NCI-H524 treated with DMSO at 0.1 percent for 48 hours (cell line): Measurements from ENCODE around the gene ADAMTS14.
"Not testable (repeated sequence)": the region's sequence is repeated elsewhere in the genome, so short reads cannot be mapped to it uniquely, and the experiment has no call there.

ENCODE experiments used
- DNase-seq: peaks from one replicate; lab custom pipeline; 2025; lab: John Stamatoyannopoulos, UW

The ADAMTS14 gene, protein sequence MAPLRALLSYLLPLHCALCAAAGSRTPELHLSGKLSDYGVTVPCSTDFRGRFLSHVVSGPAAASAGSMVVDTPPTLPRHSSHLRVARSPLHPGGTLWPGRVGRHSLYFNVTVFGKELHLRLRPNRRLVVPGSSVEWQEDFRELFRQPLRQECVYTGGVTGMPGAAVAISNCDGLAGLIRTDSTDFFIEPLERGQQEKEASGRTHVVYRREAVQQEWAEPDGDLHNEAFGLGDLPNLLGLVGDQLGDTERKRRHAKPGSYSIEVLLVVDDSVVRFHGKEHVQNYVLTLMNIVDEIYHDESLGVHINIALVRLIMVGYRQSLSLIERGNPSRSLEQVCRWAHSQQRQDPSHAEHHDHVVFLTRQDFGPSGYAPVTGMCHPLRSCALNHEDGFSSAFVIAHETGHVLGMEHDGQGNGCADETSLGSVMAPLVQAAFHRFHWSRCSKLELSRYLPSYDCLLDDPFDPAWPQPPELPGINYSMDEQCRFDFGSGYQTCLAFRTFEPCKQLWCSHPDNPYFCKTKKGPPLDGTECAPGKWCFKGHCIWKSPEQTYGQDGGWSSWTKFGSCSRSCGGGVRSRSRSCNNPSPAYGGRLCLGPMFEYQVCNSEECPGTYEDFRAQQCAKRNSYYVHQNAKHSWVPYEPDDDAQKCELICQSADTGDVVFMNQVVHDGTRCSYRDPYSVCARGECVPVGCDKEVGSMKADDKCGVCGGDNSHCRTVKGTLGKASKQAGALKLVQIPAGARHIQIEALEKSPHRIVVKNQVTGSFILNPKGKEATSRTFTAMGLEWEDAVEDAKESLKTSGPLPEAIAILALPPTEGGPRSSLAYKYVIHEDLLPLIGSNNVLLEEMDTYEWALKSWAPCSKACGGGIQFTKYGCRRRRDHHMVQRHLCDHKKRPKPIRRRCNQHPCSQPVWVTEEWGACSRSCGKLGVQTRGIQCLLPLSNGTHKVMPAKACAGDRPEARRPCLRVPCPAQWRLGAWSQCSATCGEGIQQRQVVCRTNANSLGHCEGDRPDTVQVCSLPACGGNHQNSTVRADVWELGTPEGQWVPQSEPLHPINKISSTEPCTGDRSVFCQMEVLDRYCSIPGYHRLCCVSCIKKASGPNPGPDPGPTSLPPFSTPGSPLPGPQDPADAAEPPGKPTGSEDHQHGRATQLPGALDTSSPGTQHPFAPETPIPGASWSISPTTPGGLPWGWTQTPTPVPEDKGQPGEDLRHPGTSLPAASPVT

DNA sequence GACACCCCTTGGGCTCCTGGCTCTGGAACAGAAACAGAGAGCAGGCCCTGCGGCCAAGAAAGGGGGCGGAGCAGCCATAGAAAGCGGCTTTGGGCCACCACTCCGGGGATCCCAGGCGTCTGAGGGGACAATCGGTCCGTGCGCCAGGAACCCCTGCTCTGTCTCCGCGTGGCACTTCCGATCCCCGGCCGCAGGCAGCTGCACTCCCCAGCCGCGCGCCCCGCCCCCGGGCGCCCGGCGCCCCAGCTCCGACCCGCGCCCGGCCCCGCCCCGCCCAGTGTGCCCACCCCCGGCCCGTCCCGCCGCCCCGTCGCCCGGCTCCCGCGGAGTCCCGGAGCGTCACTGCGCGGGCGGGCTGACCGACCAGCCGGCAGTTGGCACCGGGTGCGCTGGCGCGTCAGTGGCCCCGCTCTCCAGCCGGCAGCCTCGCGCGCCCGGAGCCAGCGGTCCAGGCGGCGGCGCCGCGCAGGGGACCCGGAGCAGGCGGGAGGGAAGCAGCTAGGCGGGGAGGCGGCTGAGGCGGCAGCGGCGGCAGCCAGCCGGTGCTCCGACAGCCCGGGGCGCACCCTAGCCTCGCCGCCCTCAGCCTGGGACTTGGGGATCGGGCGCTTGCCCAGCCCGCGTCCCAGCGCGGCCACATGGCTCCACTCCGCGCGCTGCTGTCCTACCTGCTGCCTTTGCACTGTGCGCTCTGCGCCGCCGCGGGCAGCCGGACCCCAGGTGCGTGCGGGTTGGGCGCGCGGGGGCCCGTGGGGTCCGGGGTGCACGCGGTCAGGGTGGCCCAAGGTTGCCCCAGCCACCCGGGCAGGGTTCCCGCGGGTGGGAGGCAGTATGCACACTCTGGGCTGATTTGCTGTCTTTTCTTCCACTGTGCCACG lies at the start of gene ADAMTS14:
Gene ADAMTS14, plus strand, starts transcription at position 342 of the 878 bp plus-strand sequence. Its CDS starts 297 bp downstream, at position 639.
- DNase-seq = no peak

DNA sequence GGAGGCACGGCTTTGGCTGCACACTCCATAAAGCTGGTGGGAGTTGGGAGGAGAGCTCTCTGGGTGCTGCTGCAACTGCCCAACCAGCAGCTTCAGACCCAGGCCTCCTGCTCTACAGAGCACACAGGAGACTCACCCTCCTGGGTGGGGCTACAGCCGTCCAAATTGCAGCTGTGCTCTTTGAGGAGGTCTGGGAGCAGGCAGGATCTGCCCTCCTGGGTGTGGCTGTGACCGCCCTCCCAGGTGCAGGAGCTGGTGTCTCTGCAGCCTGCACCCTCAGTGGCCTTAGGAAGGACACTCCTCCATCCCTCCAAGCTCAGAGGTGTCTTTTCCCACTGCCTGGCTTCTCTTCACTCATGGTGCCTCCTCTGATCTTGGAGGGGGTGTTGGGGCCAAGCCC lies 49.8 kb upstream of the ADAMTS14 start:
- DNase-seq = no peak

DNA sequence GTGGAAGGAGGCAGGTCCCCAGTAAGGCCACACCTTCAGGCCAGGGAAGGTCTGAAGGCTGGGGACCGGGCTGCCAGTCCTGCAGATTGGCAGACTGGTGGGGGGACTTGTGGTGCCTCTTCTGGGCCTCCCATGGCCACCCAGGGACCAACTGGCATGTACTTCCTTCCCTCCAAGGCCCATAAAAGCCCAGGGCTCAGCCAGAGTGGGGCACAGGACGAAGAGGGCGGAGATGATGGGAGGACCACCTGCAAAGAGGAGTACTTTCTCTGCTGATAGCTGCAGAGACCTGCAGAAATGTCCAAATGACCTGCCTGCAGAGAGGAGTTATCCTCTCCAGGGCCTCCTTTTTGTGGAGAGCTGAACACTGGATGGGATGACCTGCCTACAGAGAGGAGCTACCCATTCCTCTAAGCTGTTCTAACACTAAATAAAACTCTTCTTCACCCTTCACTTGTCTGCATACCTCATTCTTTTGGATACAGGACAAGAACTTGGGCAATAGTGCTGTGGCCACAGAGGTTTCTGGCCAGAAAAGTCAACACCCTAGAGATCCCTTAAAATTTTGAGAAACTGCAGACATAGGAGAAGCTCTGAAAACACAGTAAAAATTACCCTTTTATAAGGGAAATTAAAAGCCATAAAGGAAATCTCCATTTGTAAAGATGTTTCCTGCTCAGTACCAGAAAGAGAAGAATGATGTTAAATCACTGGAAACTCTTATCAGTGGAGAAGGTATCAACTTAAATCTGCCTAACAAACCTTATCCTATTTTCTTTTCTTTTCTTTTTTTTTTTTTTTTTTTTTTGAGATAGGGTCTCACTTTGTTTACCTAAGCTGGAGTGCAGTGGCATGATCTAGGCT lies 49.1 kb upstream of the ADAMTS14 start:
- no peak for DNase-seq

DNA sequence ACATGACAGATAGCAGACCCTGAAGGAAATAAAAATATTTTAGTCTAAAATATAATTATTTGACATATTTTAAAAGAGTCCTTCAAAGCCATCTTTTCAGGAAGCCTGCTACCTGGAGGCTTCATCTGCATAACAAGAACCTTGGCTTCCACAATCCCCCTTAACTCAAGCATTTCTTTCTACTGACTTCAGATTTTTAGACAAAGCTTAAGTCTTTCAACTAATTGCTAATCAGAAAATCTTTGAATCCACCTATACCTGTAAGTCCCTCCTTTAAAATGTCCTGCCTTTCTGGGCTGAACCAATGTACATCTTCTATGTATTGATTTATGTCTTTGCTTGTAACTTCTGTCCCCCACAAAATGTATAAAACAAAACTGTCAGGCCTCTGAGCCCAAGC lies 46.2 kb upstream of the ADAMTS14 start:
- no peak for DNase-seq

DNA sequence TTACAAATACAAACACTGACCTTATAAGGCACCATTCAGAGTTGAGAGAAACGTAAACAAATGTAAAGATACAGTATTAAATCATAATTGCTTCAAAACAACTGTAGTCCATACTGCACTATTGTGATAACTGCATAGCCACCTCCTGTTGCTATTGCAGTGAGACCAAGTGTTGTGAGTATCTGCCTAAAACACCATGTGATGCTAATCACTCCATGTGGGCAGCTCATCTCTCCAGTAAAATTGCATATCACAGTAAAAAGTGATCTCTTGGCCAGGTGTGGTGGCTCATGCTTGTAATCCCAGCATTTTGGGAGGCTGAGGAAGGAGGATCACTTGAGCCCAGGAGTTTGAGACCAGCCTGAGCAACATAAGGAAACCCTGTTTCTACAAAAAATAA lies 43.0 kb upstream of the ADAMTS14 start:
- DNase-seq = no peak

DNA sequence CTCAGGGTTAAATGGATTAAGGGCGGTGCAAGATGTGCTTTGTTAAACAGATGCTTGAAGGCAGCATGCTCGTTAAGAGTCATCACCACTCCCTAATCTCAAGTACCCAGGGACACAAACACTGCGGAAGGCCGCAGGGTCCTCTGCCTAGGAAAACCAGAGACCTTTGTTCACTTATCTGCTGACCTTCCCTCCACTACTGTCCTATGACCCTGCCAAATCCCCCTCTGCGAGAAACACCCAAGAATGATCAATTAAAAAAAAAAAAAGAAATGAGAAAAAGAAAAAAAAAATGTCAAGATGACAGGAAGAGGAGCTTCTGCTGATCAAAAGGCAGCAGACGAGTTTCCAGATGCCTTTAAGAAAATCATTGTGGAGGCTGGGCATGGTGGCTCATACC lies 40.6 kb upstream of the ADAMTS14 start:
- not testable (repeated sequence) for DNase-seq

DNA sequence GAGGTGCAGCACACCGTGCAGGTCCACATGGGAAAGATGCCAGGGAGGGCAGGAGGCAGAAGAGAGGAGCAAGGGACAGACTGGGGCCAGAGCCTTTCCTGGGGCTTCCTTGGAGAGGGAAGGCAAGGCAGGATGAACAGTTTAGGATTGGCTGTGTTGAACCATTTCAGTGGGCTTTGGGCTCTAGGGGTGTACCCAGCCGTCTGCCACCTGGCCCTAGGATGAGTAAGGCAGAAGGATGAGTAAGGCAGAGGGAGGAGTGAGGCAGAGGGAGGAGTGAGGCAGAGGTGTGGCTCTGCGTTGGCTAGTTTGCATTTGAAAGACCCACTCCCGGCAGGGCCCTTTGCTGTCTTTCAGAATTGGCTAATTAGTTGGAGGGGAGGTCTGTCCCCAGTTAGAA lies 38.3 kb upstream of the ADAMTS14 start:
- no peak for DNase-seq

DNA sequence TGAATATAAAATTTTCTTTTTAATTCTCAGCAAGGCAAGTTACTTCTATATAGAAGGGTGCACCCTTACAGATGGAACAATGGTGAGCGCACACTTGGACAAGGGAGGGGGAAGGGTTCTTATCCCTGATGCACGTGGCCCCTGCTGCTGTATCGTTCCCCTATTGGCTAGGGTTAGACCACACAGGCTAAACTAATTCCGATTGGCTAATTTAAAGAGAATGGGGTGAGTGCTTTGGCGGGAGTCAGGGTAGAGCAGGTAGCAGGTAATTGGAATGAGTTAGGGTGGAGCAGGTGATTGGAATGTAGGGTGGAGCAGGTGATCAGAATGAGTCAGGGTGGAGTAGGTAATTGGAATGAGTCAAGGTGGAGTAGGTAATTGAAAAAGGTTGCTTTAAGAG lies 37.8 kb upstream of the ADAMTS14 start:
- DNase-seq = not testable (repeated sequence)

DNA sequence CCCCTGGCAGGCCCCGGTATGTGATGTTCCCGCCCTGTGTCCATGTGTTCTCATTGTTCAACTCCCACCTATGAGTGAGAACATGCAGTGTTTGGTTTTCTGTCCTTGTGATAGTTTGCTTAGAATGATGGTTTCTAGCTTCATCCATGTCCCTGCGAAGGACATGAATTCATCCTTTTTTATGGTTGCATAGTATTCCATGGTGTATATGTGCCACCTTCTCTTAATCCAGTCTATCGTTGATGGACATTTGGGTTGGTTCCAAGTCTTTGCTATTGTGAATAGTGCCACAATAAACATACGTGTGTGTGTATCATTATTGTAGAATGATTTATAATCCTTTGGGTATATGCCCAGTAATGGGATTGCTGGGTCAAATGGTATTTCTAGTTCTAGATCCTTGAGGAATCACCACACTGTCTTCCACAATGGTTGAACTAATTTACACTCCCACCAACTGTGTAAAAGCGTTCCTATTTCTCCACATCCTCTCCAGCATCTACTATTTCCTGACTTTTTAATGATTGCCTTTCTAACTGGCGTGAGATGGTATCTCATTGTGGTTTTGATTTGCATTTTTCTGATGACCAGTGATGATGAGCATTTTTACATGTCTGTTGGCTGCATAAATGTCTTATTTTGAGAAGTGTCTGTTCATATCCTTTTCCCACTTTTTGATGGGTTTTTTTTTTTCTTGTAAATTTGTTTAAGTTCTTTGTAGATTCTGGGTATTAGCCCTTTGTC lies 32.5 kb upstream of the ADAMTS14 start:
- DNase-seq = not testable (repeated sequence)

DNA sequence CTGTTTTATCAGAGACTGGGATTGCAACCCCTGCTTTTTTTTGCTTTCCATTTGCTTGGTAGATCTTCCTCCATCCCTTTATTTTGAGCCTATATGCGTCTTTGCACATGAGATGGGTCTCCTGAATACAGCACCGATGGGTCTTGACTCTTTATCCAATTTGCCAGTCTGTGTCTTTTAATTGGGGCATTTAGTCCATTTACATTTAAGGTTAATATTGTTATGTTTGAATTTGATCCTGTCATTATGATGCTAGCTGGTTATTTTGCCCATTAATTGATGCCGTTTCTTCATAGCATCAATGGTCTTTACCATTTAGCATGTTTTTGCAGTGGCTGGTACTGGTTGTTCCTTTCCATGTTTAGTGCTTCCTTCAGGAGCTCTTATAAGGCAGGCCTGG lies 29.0 kb upstream of the ADAMTS14 start:
- DNase-seq = not testable (repeated sequence)

DNA sequence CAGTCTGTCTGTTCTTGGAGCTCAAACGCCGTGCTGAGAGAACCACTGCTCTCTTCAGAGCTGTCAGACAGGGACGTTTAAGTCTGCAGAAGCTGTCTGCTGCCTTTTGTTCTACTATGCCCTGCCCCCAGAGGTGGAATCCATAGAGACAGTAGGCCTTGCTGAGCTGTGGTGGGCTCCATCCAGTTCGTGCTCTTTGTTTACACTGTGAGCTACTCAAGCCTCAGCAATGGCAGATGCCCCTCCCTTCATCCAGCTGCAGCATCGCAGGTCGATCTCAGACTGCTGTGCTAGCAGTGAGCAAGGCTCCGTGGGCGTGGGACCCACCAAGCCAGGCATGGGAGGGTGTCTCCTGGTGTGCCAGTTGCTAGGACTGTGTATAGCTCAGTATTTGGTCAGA lies 27.3 kb upstream of the ADAMTS14 start:
- not testable (repeated sequence) for DNase-seq

DNA sequence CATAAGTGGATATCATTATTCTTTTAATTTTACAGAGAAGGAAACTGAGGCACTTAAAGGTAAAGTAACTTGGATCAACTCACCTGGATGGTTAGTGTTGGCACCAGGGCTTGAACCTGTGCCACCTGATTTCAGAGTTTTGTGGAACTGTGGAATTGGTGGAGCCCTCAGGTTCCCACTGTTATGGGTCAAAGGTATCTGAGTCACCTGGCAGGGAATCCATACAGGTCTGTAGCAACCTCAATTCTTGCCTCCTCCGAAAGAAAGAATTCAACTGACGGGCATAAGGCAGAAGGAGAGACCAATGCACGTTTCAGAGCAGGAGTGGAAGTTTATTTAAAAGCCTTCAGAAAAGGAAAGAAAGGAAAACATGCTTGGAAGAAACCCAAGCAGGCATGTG lies 25.2 kb upstream of the ADAMTS14 start:
- DNase-seq = no peak

DNA sequence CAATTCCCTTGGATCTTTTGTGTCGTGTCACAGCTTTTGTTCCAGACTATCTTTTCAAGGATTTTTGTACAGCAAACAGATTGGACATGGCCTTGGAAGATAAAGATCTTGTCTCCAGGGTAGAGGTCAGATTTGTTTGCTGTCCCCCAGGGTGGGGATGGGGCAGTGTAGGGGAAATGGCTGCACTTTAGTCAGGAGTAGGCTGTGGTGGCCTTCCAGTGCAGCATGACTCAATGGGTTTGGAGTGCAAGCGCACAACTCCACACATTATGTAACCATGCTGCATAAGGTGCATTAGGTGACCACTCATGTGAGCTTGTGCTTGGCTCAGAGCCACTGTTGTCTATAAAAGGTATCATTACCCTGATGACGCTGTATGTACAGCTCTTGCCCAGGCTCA lies 23.9 kb upstream of the ADAMTS14 start:
- no peak for DNase-seq

DNA sequence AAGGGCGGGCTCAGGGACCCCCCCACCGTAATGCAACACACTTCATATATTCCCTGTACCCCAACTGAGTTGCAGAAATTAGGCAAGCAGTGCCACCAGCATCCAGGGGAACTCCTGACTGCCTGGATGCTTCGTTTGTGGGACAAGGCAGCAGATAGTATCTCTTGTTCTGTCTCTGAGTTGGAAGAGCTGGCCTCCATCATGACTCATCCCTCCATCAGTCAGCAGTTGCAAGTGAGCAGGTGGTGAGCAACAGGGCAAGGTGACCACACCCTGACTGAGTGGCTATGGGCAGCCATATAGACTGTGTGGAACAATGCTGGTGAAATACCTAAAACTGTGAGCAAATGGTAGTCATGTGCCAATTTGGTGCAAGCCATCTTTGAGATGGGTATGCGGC lies 22.8 kb upstream of the ADAMTS14 start:
- DNase-seq = no peak

DNA sequence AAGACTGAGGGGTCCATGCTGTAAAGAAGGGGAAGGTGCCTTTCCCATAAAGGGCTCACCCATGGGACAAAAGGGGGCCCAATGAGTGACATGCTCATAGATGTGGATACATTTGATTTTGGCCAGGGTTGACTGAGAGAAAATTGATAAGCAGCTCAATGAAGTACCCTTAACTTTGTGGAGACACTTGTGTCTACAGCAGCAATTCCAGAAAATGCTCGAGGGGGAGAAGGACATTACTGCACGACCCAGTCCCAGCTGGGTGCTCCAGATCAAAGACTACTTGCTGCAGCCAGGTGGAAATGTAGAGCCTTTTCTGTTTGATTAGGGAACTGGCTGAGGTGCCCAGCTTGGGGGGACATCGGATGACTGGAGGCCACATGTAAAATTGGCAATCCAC lies 22.2 kb upstream of the ADAMTS14 start:
- no peak for DNase-seq

DNA sequence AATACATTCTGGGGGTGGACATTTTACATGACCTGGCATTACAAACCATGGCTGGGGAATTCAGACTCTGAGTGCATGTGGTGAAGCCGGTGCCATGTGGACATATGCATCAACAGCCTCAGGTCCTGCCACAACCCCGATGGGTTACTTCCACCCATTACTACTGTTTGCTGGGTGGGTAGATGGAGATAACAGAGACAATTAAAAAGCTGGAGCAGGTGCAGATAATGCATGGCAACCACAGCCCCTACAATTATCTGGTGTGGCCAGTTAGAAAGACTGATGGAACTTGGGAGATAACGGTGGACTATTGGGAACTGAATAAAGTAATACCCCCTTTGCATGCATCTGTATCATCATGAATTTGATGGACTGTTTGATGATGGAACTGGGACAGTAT lies 21.6 kb upstream of the ADAMTS14 start:
- no peak for DNase-seq

DNA sequence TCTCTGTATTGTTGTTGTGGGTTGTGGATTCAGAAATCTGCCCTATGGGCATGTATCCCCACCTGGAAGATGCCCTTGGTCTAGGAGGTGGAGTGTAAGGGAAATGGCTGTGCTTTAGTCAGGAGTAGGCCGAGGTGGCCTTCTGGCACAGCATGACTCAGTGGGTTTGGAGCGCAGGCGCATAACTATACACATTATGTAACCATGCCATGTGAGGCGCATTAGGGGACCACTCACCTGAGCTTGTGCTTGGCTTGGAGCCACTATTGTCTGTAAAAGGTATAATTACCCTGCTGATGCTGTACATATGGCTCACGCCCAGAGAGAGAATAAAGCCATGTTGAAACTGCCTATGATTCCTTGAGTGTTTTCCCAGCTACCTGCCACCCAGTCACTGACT lies 20.6 kb upstream of the ADAMTS14 start:
- no peak for DNase-seq

DNA sequence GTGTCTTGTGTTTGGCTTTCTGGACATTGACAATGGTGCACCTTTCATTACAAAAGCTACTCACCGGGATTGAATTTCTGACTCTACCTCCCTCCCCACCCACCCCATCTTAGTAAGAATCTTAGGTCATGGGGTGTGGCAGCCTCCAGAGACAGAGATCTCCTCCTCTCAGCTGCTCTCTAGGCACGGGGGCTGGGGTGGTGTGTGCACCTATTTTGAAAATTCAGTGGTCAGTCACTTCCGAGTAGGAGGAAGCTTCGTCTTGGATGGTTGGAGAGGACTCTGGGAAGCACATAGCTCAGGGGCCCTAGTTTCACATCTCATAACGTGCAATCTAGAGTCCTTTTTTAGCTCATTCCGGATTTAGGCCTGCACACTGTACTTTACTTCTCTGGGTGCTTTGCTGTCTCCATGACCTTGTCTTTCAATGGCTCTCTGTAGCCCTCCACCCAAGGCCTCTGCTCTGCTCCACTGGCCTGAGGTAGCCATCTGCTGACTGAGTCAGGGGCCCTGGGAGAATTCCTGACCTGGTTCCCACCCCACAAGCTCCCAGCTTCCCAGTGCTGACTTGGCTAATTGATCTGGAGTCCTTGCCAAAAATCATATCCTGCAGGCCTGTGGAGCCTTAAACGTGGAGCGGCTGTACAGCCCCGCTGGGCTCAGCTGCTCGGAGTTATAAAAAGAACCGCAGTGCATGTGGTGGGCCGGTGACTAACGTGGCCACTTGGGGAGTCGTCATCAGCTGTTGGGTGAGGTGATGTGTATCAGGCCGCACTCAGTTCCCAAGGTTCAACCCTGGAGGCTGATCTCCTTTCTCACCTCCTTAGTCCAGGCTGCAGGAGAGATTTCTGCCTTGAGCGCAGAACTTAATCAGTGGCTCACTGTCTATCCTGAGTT lies 19.3 kb upstream of the ADAMTS14 start:
- no peak for DNase-seq

DNA sequence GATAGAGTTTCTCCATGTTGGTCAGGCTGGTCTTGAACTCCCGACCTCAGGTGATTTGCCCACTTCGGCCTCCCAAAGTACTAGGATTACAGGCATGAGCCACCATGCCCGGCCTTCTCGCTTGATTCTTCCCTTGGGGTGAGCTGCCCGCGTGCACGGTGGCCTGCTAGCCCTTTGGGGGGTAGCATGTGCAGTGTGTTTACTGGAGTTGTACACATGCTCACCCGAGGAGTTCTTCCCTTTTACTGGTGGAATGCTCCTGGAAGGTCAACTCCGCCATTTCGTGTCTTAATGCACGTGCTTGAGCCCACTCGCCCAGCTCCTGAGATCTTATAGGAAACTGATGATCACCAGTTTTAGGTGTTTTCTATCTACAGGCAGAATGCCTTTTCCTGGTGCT lies 17.0 kb upstream of the ADAMTS14 start:
- DNase-seq = no peak
